SK-N-SH treated with all-trans-retinoic acid at 6 μM for 48 hours (cell line): ENCODE measurements around the gene OASL.

Experiments
- ESRRG ChIP-seq: fragments of 250-450 bp; sonication (Bioruptor Pico); IDR thresholded peaks from 2 replicates; pipeline ENCODE4 v1.6.1; 2021; ENCODE audit warnings: mild to moderate bottlenecking
- ISL1 ChIP-seq: fragments of 250-450 bp; sonication (Bioruptor Pico); IDR thresholded peaks from 2 replicates; pipeline ENCODE4 v2.1.2; 2022; ENCODE audit warnings: mild to moderate bottlenecking, moderate library complexity
- PPARA ChIP-seq: fragments of 250-450 bp; sonication (Bioruptor Pico); IDR thresholded peaks from 2 replicates; pipeline ENCODE4 v1.5.0; 2020; ENCODE audit warnings: mild to moderate bottlenecking, borderline replicate concordance
- RARB ChIP-seq: fragments of 250-450 bp; sonication (Bioruptor Pico); IDR thresholded peaks from 2 replicates; pipeline ENCODE4 v1.8.0; 2021; ENCODE audit warnings: mild to moderate bottlenecking, moderate library complexity
- ZNF565 ChIP-seq: fragments of 450-650 bp; formaldehyde crosslinking; conservative IDR thresholded peaks from 2 replicates; pipeline ENCODE4 v1.5.0; 2020; ENCODE audit warnings: low read depth, mild to moderate bottlenecking, moderate library complexity
- ZNF8 ChIP-seq: fragments of 450-650 bp; formaldehyde crosslinking; IDR thresholded peaks from 2 replicates; pipeline ENCODE4 v1.5.0; 2020; ENCODE audit warnings: mild to moderate bottlenecking, moderate library complexity
- TF ChIP-seq, protein P1 (sequence below): fragments of 250-450 bp; sonication (Bioruptor Pico); IDR thresholded peaks from 2 replicates; pipeline ENCODE4 v1.8.0; 2020; ENCODE audit warnings: mild to moderate bottlenecking, moderate library complexity, borderline replicate concordance

DNA sequence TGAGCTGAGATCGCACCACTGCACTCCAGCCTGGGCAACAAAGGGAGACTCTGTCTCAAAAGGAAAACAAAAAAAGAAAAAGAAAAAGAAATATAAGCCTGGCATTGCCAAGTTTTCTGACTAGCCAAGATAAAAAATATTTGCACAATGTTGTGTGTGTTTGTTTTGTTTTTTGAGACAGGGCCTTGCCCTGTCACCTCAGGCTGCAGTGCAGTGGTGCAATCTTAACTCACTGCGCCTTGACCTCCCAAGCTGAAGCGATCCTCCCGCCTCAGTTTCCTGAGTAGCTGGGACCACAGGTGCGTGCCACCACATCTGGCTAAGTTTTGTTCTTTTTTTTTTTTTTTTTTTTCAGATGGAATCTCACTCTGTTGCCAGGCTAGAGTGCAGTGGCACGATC lies 17.3 kb downstream of the OASL start:
- TF ChIP-seq ISL1 (no peak), PPARA (CRISPR knock-in tag) (no peak), ZNF8 (no peak), ZNF565 (CRISPR knock-in tag) (no peak), ESRRG (CRISPR knock-in tag) (no peak), RARB (CRISPR knock-in tag) (no peak)
- TF ChIP-seq, protein P1, sequence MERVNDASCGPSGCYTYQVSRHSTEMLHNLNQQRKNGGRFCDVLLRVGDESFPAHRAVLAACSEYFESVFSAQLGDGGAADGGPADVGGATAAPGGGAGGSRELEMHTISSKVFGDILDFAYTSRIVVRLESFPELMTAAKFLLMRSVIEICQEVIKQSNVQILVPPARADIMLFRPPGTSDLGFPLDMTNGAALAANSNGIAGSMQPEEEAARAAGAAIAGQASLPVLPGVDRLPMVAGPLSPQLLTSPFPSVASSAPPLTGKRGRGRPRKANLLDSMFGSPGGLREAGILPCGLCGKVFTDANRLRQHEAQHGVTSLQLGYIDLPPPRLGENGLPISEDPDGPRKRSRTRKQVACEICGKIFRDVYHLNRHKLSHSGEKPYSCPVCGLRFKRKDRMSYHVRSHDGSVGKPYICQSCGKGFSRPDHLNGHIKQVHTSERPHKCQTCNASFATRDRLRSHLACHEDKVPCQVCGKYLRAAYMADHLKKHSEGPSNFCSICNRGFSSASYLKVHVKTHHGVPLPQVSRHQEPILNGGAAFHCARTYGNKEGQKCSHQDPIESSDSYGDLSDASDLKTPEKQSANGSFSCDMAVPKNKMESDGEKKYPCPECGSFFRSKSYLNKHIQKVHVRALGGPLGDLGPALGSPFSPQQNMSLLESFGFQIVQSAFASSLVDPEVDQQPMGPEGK = no peak
